HepG2 (cell line): ENCODE measurements around the gene PRRC2A. TPM values are rescaled to one million over a fixed set of nuclear protein-coding genes. Genes with fewer than 3 reads are reported as not detected.

Source experiments
- AGO2 ChIP-seq: fragments of 200-400 bp; formaldehyde crosslinking; optimal IDR thresholded peaks from 2 replicates; pipeline ENCODE3; 2017; ENCODE audit warnings: mild to moderate bottlenecking, low read depth, low read length, moderate library complexity
- ARHGAP35 ChIP-seq: sonication (generic); formaldehyde crosslinking; IDR thresholded peaks from 2 replicates; pipeline ENCODE4 v1.9.0; 2022; ENCODE audit warnings: mild to moderate bottlenecking, inconsistent platforms, moderate library complexity, missing genetic modification reagents, borderline replicate concordance
- EEA1 ChIP-seq: sonication (generic); formaldehyde crosslinking; IDR thresholded peaks from 2 replicates; pipeline ENCODE4 v1.5.1; 2020; ENCODE audit warnings: mild to moderate bottlenecking, missing genetic modification reagents, borderline replicate concordance
- ELF1 ChIP-seq: sonication (generic); formaldehyde crosslinking; IDR thresholded peaks from 2 replicates; pipeline ENCODE4 v1.4.0; 2020; ENCODE audit warnings: missing genetic modification reagents
- ERF ChIP-seq: IDR thresholded peaks from 2 replicates; pipeline ENCODE4 v1.6.1; 2018; ENCODE audit warnings: missing biosample characterization, missing genetic modification reagents
- FOXK1 ChIP-seq: sonication (generic); formaldehyde crosslinking; IDR thresholded peaks from 2 replicates; pipeline ENCODE4 v1.4.0; 2020; ENCODE audit warnings: low read depth, missing genetic modification reagents, borderline replicate concordance
- GABPB1 ChIP-seq: IDR thresholded peaks from 2 replicates; pipeline ENCODE4 v1.6.1; 2016; ENCODE audit warnings: mild to moderate bottlenecking, missing genetic modification reagents, moderate library complexity, missing compliant biosample characterization
- KLF6 ChIP-seq: IDR thresholded peaks from 2 replicates; pipeline ENCODE4 v1.8.0; 2016; ENCODE audit warnings: missing biosample characterization, missing genetic modification reagents
- KMT2A ChIP-seq: sonication (generic); formaldehyde crosslinking; IDR thresholded peaks from 2 replicates; pipeline ENCODE4 v1.4.0; 2020; ENCODE audit warnings: missing genetic modification reagents
- KMT2B ChIP-seq: IDR thresholded peaks from 2 replicates; pipeline ENCODE4 v1.6.1; 2016; ENCODE audit warnings: missing genetic modification reagents, missing compliant biosample characterization
- MAFG ChIP-seq: sonication (generic); formaldehyde crosslinking; IDR thresholded peaks from 2 replicates; pipeline ENCODE4 v1.5.1; 2020; ENCODE audit warnings: mild to moderate bottlenecking, missing genetic modification reagents
- MBD4 ChIP-seq: IDR thresholded peaks from 2 replicates; pipeline ENCODE4 v1.6.1; 2012; ENCODE audit warnings: low read length, inconsistent platforms, borderline replicate concordance
- MTA1 ChIP-seq: sonication (generic); formaldehyde crosslinking; IDR thresholded peaks from 2 replicates; pipeline ENCODE4 v1.4.0; 2020; ENCODE audit warnings: missing genetic modification reagents, mild to moderate bottlenecking, borderline replicate concordance
- NR2F1 ChIP-seq, 2 experiments: fragments of 450-650 bp in 1 of 2; formaldehyde crosslinking in 1 of 2; IDR thresholded peaks; 2 replicates each; pipeline versions ENCODE4 v1.5.0 to v1.6.1; 2016 to 2020; ENCODE audit warnings: mild to moderate bottlenecking in 1 of 2, missing compliant biosample characterization in 1 of 2, missing genetic modification reagents in 1 of 2, moderate library complexity in 1 of 2
- SETDB1 ChIP-seq: sonication (generic); formaldehyde crosslinking; IDR thresholded peaks from 2 replicates; pipeline ENCODE4 v1.5.1; 2020; ENCODE audit warnings: missing genetic modification reagents, mild to moderate bottlenecking, borderline replicate concordance
- TAF1 ChIP-seq: sonication (generic); formaldehyde crosslinking; IDR thresholded peaks from 2 replicates; pipeline ENCODE4 v1.4.0; 2020; ENCODE audit warnings: missing genetic modification reagents
- THAP11 ChIP-seq: IDR thresholded peaks from 2 replicates; pipeline ENCODE4 v1.6.1; 2016; ENCODE audit warnings: missing biosample characterization, missing genetic modification reagents
- ZNF292 ChIP-seq: sonication (generic); formaldehyde crosslinking; IDR thresholded peaks from 2 replicates; pipeline ENCODE4 v1.8.1; 2022; ENCODE audit warnings: mild to moderate bottlenecking, low read depth, missing genetic modification reagents, borderline replicate concordance
- ZNF570 ChIP-seq: sonication (generic); formaldehyde crosslinking; IDR thresholded peaks from 2 replicates; pipeline ENCODE4 v1.4.0; 2020; ENCODE audit warnings: mild to moderate bottlenecking, missing genetic modification reagents, borderline replicate concordance
- ZSCAN9 ChIP-seq: IDR thresholded peaks from 2 replicates; pipeline ENCODE4 v1.6.1; 2016; ENCODE audit warnings: borderline replicate concordance
- polyA plus RNA-seq, 8 experiments: library from polyadenylated mRNA; depleted of rRNA in 3 of 8; stranded (reverse) in 7 of 8; unstranded in 1 of 8; fragments of >200 nt; fragmentation: Illumina TruSeq in 4 of 8; extraction: Trizol in 4 of 8; gene quantifications; 2 replicates each; pipeline versions ENCODE4 v1.2.1 to v1.2.3, GENCODE V29; 2011 to 2016; ENCODE audit warnings: low read depth in 4 of 8, missing spikeins in 1 of 8, mixed read lengths in 1 of 8; ENCODE audit not compliant: insufficient read depth in 1 of 8
- total RNA-seq, 5 experiments: library from RNA; depleted of rRNA; stranded (reverse); fragments of >200 nt; fragmentation: Illumina TruSeq; extraction: Trizol; gene quantifications; 2 replicates each; pipeline ENCODE4 v1.2.3, GENCODE V29; 2016; ENCODE audit warnings: low read depth in 1 of 5
- TF ChIP-seq, protein P1 (sequence below): sonication (generic); formaldehyde crosslinking; IDR thresholded peaks from 2 replicates; pipeline ENCODE4 v1.4.0; 2020; ENCODE audit warnings: missing genetic modification reagents
- TF ChIP-seq, protein P2 (sequence below), 2 experiments: sonication (generic) in 1 of 2; formaldehyde crosslinking in 1 of 2; IDR thresholded peaks; 2 replicates each; pipeline versions ENCODE4 v1.5.1 to v1.6.1; 2011 to 2020; ENCODE audit warnings: borderline replicate concordance in 1 of 2, low read depth in 1 of 2, low read length in 1 of 2, mild to moderate bottlenecking in 1 of 2, missing genetic modification reagents in 1 of 2, moderate library complexity in 1 of 2
- TF ChIP-seq, protein P3 (sequence below): sonication (generic); formaldehyde crosslinking; IDR thresholded peaks from 2 replicates; pipeline ENCODE4 v1.8.0; 2022; ENCODE audit warnings: mild to moderate bottlenecking, missing genetic modification reagents; ENCODE audit not compliant: insufficient replicate concordance

The PRRC2A gene
- total and polyA plus RNA-seq, 2 of the 13 experiments (the other 11 are each of a cell fraction or from before 2014, with no cell fraction given), result 38.9 to 47.4 TPM

DNA sequence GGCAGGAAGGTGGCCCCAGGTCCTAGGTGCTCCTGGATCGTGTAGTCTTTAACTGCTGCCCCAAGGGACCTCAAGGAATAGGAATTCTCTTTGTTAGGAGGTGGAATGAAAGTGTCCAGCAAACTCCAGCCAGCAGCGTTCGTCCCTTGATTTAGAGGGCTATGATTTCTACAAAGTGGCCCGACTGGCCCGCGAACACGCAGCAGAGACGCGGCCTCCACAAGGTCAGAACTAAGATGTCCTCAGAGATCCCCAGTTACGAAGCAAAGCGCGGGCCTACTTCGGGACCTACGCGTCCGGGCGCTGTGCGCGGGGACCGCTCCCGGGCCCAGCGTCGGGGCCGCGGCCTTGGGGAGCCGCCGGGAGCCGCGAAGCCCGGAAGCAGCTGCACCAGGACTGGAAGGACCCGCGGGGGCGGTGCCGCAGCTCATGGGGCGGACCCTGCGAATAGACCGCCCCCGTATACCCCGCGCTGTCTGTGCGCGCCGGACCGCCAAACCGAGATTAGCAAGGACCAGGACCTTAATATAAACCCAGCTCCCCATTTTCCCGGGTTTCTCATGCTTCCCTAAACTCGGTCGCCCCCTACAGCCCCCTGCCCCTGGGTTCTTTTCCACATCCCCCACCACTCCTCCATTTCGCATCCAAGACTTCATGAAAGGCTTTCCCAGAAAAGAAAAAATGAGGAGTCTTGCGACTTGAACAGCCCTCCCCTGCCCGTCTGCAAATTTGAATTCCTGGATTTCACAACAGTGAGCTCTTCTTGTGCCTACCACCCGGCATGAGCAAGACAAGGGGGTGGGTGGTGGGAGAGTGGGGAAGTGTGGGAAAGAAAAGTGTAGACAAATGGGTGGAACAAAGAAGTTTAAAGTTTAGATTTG is 40.1 kb downstream of the PRRC2A start, which contains the start of gene C6orf47 (continued):
- TF ChIP-seq MTA1 (CRISPR knock-in tag) (peak; percentile 71; the same call in 1 of the 2 replicates), FOXK1 (no peak), EEA1 (CRISPR knock-in tag) (no peak; the same call in 1 of the 2 replicates), KMT2B (CRISPR knock-in tag) (no peak; the same call in 1 of the 2 replicates), KMT2A (CRISPR knock-in tag) (peak; percentile 85; the same call in 1 of the 2 replicates), KLF6 (peak; percentile 87; the same call in 1 of the 2 replicates), AGO2 (peak; percentile 100), ZNF570 (CRISPR knock-in tag) (no peak), SETDB1 (CRISPR knock-in tag) (no peak), GABPB1 (CRISPR knock-in tag) (peak; percentile 90), MAFG (CRISPR knock-in tag) (no peak), ERF (CRISPR knock-in tag) (peak; percentile 97), ZSCAN9 (CRISPR knock-in tag) (no peak; the same call in 1 of the 2 replicates), NR2F1 (CRISPR knock-in tag; IDR thresholded peaks at IDR 0.05) (no peak), ELF1 (CRISPR knock-in tag) (peak; percentile 82), ZNF292 (CRISPR knock-in tag) (no peak), TAF1 (CRISPR knock-in tag) (peak; percentile 86), ARHGAP35 (CRISPR knock-in tag) (peak; percentile 87; the same call in 1 of the 2 replicates), MBD4 (no peak), THAP11 (peak; percentile 83)
- TF ChIP-seq, protein P1, sequence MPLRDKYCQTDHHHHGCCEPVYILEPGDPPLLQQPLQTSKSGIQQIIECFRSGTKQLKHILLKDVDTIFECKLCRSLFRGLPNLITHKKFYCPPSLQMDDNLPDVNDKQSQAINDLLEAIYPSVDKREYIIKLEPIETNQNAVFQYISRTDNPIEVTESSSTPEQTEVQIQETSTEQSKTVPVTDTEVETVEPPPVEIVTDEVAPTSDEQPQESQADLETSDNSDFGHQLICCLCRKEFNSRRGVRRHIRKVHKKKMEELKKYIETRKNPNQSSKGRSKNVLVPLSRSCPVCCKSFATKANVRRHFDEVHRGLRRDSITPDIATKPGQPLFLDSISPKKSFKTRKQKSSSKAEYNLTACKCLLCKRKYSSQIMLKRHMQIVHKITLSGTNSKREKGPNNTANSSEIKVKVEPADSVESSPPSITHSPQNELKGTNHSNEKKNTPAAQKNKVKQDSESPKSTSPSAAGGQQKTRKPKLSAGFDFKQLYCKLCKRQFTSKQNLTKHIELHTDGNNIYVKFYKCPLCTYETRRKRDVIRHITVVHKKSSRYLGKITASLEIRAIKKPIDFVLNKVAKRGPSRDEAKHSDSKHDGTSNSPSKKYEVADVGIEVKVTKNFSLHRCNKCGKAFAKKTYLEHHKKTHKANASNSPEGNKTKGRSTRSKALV, result peak; percentile 97
- TF ChIP-seq, protein P2, sequence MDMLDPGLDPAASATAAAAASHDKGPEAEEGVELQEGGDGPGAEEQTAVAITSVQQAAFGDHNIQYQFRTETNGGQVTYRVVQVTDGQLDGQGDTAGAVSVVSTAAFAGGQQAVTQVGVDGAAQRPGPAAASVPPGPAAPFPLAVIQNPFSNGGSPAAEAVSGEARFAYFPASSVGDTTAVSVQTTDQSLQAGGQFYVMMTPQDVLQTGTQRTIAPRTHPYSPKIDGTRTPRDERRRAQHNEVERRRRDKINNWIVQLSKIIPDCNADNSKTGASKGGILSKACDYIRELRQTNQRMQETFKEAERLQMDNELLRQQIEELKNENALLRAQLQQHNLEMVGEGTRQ (IDR thresholded peaks at IDR 0.05; ENCODE audit: low read depth, low read length), result no peak
- TF ChIP-seq, protein P2 (CRISPR knock-in tag; IDR thresholded peaks at IDR 0.05; ENCODE audit: borderline replicate concordance), result 0 out of 2 replicates have a peak, but pooled peaks have one; percentile 6
- TF ChIP-seq, protein P3, sequence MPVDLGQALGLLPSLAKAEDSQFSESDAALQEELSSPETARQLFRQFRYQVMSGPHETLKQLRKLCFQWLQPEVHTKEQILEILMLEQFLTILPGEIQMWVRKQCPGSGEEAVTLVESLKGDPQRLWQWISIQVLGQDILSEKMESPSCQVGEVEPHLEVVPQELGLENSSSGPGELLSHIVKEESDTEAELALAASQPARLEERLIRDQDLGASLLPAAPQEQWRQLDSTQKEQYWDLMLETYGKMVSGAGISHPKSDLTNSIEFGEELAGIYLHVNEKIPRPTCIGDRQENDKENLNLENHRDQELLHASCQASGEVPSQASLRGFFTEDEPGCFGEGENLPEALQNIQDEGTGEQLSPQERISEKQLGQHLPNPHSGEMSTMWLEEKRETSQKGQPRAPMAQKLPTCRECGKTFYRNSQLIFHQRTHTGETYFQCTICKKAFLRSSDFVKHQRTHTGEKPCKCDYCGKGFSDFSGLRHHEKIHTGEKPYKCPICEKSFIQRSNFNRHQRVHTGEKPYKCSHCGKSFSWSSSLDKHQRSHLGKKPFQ, result no peak
